Vagina (tissue), 2 donors: ENCODE measurements around the gene RYR2.

Experiments used
- CTCF ChIP-seq, 3 experiments: fragments of 450-650 bp in 2 of 3; fragments of 200-600 bp in 1 of 3; sonication (generic) in 1 of 3; IDR thresholded peaks; one replicate each; pipeline ENCODE4 v1.5.1; 2017 to 2019; ENCODE audit warnings: antibody characterized with exemption in 3 of 3, mild to moderate bottlenecking in 2 of 3, moderate library complexity in 2 of 3
- POLR2A ChIP-seq, 2 donors: fragments of 450-650 bp; IDR thresholded peaks; one replicate each; pipeline ENCODE4 v1.6.1; 2017; ENCODE audit warnings: antibody characterized with exemption in 2 of 2, mild to moderate bottlenecking in 2 of 2, moderate library complexity in 2 of 2

GRCh38 chr1:237671935-237672334 is 630.0 kb downstream of the RYR2 start:
- no peak for TF ChIP-seq CTCF (IDR thresholded peaks at IDR 0.05)
- TF ChIP-seq POLR2A (IDR thresholded peaks at IDR 0.05): no peak
